Endometrium (tissue), 2 donors: ENCODE measurements around the gene MFSD12.
"Not testable (repeated sequence)": the region's sequence is repeated elsewhere in the genome, so short reads cannot be mapped to it uniquely, and the experiment has no call there.

ENCODE experiments used
- FAIRE-seq: peaks from 2 replicates; lab custom pipeline; 2012; peaks lifted over from hg19 to GRCh38; lab: Jason Lieb, UNC
- donor health status: control.
- donor health status: control.

MFSD12 gene

DNA sequence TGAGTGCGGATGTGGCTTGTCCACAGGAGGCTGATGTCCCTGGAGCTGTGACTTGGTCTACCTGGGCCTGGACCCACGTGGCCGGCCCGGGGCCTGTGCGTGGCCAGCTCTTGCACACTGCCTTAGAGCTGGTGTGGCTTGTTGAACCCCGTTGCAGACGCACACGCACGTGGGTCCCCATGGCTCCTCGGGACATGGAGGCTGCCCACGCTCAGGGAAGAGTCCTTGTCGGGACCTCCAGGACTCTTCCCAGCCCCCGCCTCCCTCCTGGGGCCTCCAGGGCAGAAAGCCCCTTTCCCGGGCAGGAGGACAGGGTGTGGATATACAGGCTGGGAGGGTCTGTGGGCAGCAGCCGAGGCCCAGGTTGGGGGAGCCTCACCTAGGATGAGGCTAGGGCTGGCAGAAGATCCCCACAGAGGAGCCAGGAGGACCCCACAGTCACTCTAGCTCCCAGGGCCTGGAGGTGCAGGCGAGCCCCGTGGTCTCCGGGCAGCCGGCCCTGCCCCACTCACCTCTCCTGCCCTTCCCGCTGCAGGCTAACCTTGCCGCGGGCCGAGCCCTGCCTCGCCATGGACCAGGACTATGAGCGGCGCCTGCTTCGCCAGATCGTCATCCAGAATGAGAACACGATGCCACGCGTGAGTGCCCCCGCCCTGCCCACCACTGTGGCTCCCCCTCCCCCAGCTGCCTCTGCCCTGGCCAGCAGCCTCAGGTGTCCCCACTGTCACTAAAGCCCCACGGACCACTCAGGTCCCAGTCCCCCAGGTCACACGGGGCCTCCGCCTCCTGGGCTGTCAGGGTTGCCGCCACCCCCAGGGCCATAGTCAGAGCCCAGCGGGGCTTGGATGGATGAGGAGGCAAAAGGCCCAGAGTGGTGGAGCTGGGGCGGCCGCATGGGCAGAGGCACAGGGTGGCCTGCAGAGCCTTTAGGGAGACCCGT is 34.7 kb downstream of the MFSD12 start:
- FAIRE-seq, result no peak

DNA sequence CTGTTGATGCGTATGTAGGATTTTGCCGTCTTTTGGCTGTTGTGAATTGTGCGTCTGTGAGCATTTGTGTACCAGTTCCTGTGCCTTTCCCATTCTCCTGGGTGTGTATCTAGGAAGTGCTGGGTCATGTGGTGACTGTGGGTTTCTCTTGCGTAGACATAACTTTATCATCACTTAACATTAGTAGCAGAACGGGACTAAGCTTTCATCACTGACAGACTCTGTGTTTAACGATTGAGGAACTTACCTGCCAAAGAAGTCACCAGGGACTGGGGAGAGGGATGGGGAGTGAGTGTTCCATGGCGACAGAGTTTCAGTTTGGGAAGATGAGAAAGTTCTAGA is 36.3 kb downstream of the MFSD12 start:
- FAIRE-seq, result no peak

DNA sequence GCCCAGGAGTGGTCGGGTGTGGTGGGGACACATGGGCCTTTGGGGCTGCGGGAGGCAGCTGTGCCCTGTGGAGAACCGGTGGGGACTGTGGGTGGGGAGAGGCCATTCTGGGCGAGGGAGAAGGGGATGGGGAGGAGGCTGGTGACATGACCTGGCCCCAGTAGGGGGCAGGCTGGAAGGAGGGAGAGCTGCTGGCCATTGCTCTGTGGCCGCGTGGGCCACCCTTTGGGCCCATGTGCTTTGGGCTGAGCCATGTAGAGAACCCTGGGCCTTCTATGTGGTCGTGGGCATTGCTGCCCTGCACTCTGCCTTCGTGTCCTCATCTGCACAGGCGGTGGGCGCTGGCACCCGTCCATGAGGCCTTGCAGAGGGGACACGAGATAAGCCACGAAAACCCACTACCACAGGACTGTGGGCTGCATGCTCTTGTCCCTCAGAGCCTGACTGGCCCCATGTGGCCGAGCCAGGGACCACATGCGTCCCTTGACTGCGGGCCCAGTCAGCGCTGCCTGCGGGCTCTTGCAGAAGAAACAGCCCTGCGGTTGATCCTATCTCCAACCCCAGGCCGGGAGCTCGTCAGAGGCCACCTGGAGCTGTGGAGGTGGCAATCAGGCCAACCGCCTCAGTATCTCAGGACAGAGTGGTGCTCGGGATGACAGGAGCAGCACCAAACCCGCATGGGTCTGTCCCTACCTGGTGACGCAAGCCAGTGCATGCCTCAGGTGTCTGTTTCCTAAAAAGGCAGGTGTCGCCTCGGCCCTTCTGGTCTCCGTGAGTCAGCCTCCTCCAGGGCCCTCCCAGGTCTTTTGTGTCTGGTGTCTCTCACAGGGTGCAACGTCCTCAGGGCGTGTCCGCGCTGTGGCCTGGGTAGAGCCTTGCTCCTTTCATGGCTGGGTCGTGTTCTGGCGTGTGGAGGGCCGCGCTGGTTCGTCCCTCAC is 37.0 kb downstream of the MFSD12 start:
- FAIRE-seq, result no peak

DNA sequence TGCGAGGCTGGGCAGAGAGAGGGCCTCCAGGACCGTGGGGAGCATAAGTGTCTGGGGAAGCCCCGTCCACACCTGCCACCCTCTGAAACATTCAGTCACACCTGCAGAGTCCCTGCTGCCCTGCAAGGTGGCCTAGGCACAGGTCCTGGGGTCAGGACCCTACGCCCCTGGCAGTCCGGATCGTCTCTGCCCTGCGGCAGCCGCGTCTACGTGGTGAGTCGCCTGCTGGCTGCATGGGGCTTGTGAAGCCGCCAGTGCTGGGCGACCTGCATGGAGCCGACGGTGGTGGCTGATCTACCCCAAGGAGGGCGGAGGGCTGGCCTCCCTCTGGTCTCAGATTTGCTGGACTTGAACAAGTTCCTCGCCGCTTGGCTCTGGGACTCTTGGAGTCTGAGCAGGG is 38.3 kb downstream of the MFSD12 start:
- FAIRE-seq, result no peak

DNA sequence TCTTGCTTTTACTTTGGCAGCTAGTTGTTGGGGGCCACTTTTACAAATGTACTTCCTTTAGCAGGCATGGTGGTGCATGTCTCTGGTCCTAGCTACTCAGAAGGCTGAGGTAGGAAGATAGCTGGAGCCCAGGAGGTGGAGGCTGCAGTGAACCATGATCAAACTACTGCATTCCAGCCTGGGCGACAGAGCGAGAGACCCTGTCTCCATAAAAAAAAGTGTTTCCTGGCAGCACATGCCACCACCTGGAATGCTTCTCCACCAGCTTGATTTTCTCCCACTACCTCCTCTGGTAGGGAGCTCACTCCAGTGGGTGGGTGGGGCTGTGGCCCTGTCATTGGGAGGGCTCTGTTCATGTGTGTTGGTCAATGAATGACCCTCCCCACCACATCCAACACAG is 38.7 kb downstream of the MFSD12 start:
- no peak for FAIRE-seq

DNA sequence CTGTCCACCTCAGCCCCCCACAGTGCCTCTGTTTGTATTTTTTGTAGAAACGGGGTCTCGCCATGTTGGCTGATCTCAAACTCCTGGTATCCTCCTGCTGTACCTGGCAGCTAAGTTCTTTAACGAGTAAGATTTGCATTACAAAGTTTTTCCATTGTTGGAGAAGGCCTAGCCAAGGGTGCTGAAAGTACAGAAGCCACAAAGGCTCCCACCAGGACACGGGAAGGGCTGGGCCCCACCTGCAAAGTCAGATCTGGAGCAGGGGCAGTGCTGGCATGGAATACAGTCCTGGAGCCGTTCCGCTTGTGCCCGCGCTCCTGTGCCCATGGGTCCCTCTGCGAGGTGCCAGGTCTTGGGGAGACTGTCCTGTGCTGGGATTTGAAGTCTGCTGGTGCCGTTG is 39.1 kb downstream of the MFSD12 start:
- FAIRE-seq, result no peak

DNA sequence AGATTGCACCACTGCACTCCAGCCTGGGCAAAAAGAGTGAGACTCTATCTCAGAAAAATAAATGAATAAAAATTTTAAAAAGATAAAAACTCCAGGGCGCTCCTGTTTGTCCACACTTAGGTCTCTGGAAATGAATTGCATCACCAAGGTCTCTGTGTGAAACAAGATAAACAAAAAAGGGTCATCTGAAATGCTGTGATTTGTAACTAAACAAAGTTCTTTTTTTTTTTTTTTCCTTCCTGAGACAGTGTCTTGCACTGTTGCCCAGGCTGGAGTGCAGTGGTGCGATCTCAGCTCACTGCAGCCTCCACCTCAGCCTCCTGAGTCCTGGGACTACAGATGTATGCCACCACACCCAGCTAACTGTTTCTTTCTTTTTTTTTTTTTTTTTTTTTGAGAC is 39.7 kb downstream of the MFSD12 start:
- no peak for FAIRE-seq

DNA sequence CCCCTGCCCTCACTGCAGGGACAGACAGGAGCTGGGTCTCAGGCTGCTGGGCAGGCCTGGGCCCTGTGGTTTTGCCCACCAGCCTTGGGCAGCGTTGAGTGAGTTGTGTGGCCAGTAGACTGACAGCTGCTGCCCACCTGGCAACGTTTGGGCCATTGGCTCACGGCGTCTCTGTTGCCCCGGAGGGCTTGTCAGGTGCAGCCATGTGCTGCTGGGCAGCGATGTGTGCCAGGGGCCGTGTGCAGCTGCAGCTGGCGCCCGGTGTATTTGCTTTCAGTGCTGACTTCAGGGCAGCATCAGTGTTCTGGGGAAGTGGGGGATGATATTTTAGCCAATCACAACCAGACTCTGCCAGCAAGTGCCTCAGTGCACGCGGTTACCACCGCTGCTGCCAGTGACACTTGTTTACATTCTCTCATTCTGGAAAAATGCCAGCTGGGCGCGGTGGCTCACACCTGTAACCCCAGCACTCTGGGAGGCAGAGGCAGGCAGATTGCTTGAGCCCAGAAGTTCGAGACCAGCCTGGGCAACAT is 40.6 kb downstream of the MFSD12 start:
- FAIRE-seq, result no peak

DNA sequence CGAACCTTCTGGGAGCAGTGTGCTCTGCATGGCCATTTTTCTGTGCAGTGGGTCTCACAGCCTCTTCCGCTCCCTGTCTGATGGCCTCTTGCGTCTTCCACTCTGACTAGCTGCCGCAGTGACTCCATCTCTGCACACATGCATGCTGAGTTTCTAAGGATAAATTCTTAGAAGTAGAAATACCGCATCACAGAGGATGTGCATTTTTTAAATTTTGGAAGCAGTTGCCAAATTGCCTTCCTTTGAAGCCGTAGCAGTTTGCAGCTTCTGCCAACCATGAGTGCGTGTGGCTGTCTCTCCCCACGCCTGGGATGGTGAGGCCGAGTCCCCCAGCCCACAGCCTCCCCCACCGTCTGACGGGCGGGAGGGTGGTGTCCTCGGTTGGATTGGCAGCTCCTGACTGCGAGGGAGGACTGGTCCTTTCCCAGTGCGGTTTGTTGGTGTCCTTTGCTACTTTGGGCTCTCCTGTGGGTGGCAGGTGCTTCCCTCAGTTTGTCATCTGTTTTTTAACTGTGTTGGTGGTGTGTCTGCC is 41.4 kb downstream of the MFSD12 start:
- FAIRE-seq, result no peak

DNA sequence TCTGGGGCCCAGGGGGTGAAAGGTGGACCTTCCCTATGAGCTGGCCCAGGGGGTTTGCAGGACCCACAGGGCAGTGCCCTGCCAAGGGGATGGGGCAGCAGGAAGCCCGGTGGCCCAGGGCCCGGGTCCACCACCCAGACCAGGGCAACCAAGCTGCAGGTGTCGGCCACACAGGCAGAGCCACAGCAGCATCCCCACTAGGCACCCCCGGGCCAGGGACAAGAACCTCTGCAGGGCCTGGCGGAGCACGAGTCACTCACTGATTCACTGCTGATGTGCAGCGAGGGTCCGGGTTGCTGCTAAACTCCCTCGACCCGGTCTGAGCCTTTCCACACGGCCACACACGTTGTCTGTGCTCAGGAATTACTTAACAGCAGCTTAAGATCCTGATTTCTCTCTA is 42.5 kb downstream of the MFSD12 start:
- no peak for FAIRE-seq

DNA sequence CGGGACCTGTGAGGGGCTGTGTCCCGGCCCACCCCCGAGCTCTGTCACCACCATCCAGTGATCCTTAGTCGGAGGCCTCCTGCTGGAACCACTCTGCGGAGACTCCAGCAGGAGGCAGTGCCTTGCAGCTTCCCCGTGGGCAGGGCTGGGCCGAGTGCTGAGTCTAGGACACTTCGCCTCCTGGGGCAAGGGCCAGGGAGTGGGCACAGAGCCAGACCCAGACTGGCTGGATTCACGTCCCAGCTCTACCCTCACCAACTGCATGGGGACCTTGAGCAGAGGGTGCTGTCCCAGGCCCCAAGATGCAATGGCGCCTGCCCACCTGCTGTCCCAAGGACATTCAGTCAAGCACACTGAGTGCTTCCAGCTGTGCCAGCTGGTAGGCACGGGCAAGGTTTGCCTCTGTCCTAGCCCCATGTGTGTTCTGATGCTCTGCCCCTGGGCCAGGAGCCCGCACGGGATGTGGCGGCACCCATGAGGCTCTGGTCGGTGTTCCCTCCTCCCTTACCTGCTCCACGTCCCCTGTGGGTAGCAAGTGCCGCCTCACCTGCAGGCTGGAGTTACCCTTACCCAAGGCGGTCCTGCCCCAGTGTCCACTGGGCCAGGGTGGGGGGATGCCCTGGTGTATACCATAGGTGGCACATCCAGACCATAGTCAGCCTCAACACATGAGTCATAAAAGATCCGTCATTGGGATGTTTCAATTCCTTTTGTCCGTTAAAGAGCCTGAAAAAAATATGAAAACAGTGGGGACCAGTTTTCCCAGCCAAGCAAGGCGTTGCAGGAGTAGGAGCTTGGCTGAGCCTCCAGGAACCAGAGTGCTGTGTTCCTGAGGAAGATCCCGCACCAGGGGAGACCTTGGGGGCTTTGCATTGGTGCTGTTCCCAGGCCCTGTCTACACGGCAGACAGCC is 43.9 kb downstream of the MFSD12 start:
- FAIRE-seq, result no peak

DNA sequence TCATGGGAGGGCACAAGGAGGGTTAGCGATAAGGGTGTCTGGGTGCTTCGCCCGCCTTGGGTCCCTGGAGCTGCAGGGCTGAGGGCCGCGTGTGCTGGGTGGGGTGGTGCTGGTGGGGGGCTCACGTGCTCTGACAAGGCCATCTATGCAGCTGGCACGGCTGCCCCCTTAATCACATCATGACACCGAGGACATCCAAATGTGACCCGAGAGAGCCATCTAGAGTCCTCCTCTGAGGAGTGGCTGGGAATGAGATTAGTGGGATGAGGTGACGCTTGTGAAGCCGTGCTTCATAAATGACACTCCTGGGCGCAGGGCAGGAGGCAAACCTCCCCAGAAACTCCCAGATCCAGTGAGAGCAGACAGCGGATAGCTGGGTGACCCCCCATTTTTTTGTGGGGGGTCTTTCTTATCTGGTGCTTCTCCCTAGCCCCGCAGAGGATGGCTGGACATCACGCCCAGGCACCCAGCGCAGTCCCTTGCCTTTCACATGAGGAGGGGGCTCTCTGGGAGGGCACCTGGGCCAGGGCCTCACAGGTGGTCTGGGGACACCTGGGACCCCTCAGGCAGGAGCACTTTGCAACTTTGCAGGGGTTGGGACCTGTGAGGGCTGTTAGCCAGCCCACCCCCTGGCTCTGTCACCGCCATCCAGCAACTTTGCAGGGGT is 44.7 kb downstream of the MFSD12 start:
- no peak for FAIRE-seq

DNA sequence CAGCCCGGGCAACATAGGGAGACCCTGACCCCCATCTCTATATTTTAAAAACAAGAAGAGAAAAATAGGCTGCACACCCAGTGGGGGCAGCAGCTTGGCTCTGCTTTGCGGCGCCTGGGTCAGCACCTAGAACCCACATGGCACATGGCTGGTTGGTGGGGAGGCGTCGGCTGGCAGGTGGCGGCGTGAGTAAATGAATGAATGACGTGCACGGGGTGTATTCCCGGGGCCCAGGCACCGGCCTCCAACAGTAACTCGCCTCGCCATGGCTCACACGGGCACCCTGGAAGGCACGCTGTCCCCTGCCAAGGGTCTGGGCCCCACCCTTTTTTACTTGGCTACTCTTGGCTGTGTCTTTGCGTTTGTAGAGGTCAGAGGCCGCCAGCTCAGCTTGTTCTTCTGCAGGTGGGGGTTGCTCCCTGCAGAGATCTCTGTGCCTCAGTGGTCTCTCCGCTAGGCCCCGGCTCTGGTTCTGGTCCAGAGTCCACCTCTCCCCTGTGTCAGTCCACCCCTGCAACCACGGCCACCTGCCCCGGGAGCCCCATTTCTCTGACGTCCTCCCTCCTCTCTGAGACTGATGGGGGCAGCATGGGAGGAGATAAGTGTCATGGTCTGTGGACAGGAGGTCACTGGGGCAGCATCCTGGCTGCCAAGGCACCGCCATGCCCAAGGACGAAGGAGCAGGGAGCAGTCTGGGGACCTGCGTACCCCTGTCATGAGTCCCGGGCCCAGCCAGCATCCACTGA is 45.7 kb downstream of the MFSD12 start:
- FAIRE-seq, result no peak

DNA sequence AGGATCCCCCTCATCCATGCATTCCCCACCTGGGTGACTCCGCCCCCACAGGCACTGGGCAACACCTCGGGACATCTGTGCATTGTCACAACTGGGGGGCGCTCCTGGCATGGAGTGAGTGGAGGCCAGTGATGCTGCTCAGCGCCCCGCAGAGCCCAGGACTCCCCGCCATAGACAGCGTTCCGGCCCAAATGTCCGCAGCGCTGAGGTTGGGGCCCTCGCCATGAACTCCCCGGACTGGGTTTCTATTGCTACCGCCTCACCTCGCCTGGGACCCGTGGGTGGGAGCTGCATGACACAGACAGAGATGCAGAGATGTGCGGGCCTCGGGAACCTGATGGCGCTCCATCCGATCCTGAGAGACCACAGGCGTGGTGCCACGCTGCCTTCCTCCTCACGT is 46.7 kb downstream of the MFSD12 start:
- FAIRE-seq, result no peak

DNA sequence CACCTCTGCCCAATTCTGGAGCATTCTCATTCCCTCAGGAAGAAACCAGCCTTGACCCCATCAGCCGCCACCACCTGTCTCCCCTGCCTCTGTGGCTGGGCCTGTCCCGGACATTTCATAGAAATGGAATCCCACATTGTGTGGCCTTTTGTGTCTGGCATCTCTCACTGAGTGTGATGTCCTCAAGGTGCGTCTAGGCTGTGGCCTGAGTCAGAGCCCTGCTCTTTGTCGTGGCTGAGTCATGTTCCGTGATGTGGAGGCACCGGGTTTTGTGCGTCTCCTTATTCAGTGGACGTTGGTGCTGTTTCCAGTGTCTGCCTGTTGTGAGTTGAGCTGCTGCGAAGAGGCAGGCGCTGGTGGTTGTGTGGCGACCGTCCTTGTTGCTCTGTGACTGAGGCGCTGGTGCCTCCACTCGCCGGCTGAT is 47.8 kb downstream of the MFSD12 start:
- FAIRE-seq, result no peak

DNA sequence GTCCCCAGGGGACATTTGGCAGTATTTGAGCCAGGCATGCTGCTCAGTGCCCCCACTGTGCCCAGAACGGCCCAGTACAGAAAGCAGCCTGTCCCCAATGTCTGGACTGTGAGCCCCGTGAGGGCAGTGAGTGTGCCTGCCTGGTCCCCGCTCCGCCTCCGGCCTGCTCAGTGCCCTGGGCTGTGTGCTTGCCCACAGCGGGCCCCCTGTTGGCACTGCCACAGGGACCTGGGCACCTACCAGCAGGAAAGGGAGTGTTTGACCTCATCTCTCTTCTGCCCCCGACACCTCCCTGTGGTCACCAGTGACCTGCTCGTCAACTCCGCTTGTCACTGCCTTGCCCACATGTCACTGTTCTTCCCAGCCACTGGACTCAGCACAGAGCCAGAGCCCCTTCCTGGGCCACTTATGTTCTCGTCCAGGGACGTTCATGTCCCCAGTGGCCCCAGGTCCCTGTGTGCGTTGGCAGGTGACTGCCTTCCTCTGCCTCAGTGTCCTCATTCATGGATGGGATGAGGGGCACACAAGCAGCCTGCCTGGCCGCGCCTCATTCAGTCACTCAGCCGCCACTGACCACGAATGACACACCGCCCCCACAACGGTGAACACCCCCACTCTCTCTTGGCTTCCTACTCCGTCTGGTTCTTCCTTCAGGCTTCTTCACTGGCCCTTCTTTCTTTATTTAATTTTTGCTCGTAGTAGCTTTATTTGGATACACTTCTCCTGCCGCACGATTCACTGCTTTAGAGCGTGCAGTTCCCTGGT is 48.4 kb downstream of the MFSD12 start:
- no peak for FAIRE-seq

DNA sequence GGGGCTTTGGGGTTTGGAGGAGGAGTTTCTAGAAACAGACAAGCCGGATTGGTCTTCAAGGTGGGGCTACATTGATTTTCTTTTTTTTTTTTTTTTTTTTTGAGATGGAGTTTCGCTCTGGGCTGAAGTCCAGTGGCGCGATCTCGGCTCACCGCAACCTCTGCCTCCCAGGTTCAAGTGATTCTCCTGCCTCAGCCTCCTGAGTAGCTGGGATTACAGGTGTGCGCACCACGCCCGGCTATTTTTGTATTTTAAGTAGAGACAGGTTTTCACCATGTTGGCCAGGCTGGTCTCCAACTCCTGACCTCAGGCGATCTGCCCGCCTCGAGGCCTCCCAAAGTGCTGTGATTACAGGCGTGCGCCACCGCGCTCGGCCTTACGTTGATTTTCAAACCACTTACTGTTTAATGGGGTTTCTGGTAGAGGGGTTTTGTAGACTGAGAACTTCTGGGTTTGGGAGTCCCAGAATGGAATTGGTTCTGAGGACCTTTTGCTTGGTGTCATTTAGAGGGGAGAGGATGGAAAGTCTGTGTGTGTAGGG is 49.2 kb downstream of the MFSD12 start:
- FAIRE-seq, result not testable (repeated sequence)

DNA sequence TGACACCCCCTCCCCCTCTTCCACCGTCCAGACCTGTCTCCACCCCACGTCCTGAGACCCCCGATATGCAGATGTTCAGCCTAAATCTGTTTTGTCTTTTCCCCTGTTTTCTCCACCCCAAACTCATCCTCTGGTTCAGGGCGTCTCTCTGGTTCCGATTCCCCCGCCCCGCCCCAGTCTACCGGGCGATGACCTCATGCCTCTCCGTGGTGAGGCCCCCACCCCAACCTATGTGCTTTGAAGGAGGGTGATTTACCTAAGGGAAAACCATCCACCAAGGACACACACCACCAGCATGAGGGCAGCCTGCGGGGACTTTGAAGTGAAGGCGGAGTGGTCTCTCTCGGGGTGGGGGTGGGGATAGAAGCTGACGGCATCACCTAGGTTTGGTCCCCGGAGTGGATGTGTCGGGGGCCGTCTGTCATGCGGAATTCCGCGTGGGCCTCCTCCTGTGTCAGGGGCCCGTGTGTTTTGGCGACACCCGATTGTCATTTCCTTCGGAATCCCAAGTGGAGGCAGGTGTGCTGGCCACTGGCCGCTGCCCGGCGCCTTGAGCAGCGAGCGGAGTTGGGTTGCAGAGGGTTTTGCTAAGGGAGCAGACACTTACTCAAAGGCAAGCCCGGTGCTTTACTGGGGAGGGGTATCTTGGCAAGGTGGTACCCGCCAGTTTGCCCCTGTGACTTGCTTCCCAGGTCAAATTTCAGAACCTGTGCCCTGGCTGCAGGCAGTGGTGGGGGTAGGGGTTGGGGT is 49.8 kb downstream of the MFSD12 start:
- FAIRE-seq, result no peak
